BJ (cell line): ENCODE data around the gene DNAH14. TPM values are rescaled to one million over a fixed set of nuclear protein-coding genes. Genes with fewer than 3 reads are reported as not detected.
A peak's percentile ranks its signal among the peaks of the same experiment; 100 is the strongest.

Source experiments
- CTCF ChIA-PET: fragments of 350-600 bp; formaldehyde crosslinking; extraction: SDS; loops from one replicate; lab custom pipeline; 2021; ENCODE audit warnings: antibody characterized with exemption, inconsistent platforms; lab: Yijun Ruan, JAX
- POLR2A ChIA-PET: fragments of 300-600 bp; sonication (Branson Sonifier 250); formaldehyde crosslinking; extraction: SDS; loops from one replicate; lab custom pipeline; 2021; ENCODE audit warnings: antibody characterized with exemption; lab: Charles Lee
- DNase-seq: peaks from one replicate; pipeline ENCODE4 v3.0.0-alpha.2; 2011; ENCODE audit warnings: low read depth
- H3K27me3 ChIP-seq: 2 replicates; pipeline ENCODE4 v1.6.0; 2011; ENCODE audit warnings: low read length; ENCODE audit not compliant: control insufficient read depth, insufficient read depth
- H3K36me3 ChIP-seq: 2 replicates; pipeline ENCODE4 v1.5.1; 2011; ENCODE audit warnings: low read length; ENCODE audit not compliant: control insufficient read depth, insufficient read depth
- H3K4me3 ChIP-seq: 2 replicates; pipeline ENCODE4 v1.5.1; 2011; ENCODE audit warnings: low read depth, mild to moderate bottlenecking, control low read depth, low read length
- CTCF ChIP-seq: IDR thresholded peaks from 2 replicates; pipeline ENCODE4 v1.5.1; 2011; ENCODE audit warnings: low read depth, mild to moderate bottlenecking, control low read depth, inconsistent platforms, low read length, moderate library complexity; ENCODE audit not compliant: insufficient read depth
- polyA plus RNA-seq: library from polyadenylated mRNA; depleted of rRNA; stranded (reverse); fragments of >200 nt; gene quantifications from 2 replicates; pipeline ENCODE4 v1.2.3, GENCODE V29; 2011

DNAH14 gene
- polyA plus RNA-seq, 1 experiment: 1.6 TPM

GRCh38 chr1:225425201-225425786, 495.8 kb downstream of the DNAH14 start:
- no peak for DNase-seq
- ChIA-PET POLR2A (no interaction called here), CTCF (interaction anchor here (1.1 to 2.4 kb wide), 3 partner anchors 10 to 50 kb away, joined by 3 to 7 read pairs (median 3); no protein-coding TSS in a partner anchor)
- no peak for TF ChIP-seq CTCF
- Histone ChIP-seq H3K4me3 (no peak overlapping the region), H3K27me3 (no peaks in the 10 kb centered on the region), H3K36me3 (no peaks in the 10 kb centered on the region)

DNA sequence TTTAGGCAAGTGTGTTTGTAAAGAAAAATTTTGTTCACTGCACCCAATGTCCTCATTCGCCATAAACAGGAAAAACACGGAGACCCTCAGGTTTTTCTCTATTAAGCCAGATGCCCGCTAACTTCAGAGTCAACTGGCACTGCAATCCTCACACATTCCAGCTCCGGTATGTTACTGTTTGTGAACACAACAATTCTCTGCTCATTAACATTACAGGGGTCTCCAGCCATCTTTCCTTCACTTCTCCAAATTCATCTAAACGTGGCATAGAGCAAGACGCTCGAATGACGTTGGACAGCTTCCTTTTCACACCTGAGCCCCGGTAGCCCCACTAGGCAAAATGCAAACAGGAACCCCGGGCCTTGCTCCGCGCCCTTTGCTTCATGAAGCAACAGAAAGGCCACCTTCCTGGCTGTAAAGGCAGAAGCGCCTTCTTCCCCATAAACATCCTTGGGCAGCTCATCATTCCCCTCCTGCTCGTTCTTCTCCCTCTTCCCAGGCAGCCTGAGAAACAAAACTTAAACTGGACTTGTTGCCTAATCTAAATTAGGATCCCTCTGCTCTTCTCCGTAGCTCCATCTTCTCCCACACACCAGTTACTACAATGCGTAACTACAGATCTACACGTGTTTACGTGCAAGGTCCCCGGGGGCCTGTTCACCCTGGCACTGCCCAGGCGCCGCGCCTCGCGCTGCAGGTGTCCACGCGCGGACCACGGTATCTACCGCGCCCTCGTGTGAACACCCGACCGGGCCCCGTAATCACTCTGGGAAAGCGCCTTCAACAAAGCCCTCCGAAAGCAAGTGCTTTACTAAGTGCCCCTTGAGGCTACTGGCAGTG, 497.1 kb downstream of the DNAH14 start:
- ChIA-PET POLR2A (no interaction called here), CTCF (interaction anchor here (2.4 kb wide), 1 partner anchor 11 kb away, joined by 7 read pairs; no protein-coding TSS in a partner anchor)
- no peaks in the 10 kb centered on the region for H3K36me3 ChIP-seq
- peak overlapping the region; percentile 81 for H3K4me3 ChIP-seq
- DNase-seq: no peak
- no peak for TF ChIP-seq CTCF
- H3K27me3 ChIP-seq: no peaks in the 10 kb centered on the region

DNA sequence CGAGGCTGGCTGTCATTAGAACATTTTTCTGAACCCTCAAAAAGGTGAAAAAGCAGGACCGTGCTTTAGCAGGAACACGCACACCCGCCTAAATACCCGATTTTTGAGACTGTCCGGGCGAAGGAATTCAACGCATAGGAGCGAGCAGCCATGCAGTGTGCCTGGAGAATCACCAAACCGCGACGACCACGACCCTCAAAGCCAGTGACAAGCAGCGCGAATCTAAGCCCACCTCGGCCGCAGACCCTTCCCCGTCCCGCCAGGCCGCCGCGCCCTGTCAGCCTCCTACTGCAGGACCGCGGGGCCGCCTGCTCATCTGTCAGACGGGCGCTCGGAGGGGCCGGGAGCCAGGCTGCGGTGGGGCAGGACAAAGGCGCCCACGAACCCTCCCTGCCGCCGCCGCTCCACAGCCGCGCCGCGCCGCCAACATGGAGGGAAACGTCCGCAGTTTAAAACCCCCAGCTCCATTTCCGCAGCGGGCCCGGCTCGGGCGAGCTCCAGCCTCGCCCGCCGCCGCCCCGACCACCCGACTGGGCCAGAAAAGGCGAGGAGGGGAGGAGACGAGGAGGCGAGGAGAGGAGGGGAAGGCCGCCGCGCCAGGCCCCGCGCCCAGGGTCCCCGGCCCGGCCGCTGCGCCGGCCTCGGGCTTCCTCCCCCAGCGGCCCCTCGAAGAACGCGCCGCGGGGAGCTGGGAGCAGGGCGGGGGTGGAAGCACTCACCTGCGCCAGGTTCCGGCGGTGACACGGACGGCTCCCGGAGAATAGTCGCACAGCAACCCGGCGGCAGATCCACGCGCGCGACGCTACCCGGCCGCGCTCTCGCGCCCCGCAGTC, 498.0 kb downstream of the DNAH14 start, which contains the start of gene LBR:
LBR (minus strand) TSS at position 804 of the 833 bp plus-strand sequence. CDS start 3,963 bp downstream, outside the sequence.
- Histone ChIP-seq H3K27me3 (no peaks in the 10 kb centered on the region), H3K36me3 (no peaks in the 10 kb centered on the region), H3K4me3 (peak within 1 kb of the TSS; percentile 81)
- POLR2A ChIA-PET: interaction anchor here (0.6 kb wide), 1 partner anchor 340 kb away, joined by 5 read pairs; no protein-coding TSS in a partner anchor
- DNase-seq: no peak
- no peak for TF ChIP-seq CTCF
- CTCF ChIA-PET: interaction anchor here (1.2 kb wide), 1 partner anchor 11 kb away, joined by 4 read pairs; no protein-coding TSS in a partner anchor

- CTCF ChIA-PET: interaction anchor here (1.2 kb wide), 1 partner anchor 10 kb away, joined by 4 read pairs; no protein-coding TSS in a partner anchor
- peak; percentile 37 for DNase-seq
- no peaks in the 10 kb centered on the region for H3K36me3 ChIP-seq
- no peaks in the 10 kb centered on the region for H3K27me3 ChIP-seq
- POLR2A ChIA-PET: interaction anchor here (0.5 to 0.6 kb wide), 2 partner anchors 340 to 496 kb away, joined by 3 to 5 read pairs; partner anchors contain the start of gene PYCR2
- TF ChIP-seq CTCF: no peak
- peak overlapping the region; percentile 81 for H3K4me3 ChIP-seq
These were observed 498.8 kb downstream of the DNAH14 start for GRCh38 chr1:225428068-225428880.
